Loucy (cell line): Measurements from ENCODE around the gene HELB.

ENCODE experiments used
- H2AFZ ChIP-seq: fragments of 200-600 bp; sonication (generic); 2 replicates; pipeline ENCODE4 v1.6.0; 2016; ENCODE audit warnings: antibody characterized with exemption, mild to moderate bottlenecking, low read length, moderate library complexity
- H3F3A ChIP-seq: fragments of 200-600 bp; 2 replicates; pipeline ENCODE4 v1.6.0; 2016; ENCODE audit warnings: antibody characterized with exemption, low read depth, mild to moderate bottlenecking
- H3K27me3 ChIP-seq: fragments of 200-600 bp; sonication (generic); 2 replicates; pipeline ENCODE4 v1.6.1; 2014; ENCODE audit warnings: low read length, mild to moderate bottlenecking; ENCODE audit not compliant: insufficient read depth, poor library complexity, severe bottlenecking
- H3K36me3 ChIP-seq: fragments of 200-600 bp; sonication (generic); 2 replicates; pipeline ENCODE4 v1.6.1; 2016; ENCODE audit warnings: low read length; ENCODE audit not compliant: insufficient read depth
- H3K4me1 ChIP-seq: fragments of 200-600 bp; sonication (generic); 2 replicates; pipeline ENCODE4 v1.5.1; 2014; ENCODE audit warnings: low read length, mild to moderate bottlenecking; ENCODE audit not compliant: insufficient read depth, poor library complexity, severe bottlenecking
- H3K4me2 ChIP-seq: fragments of 200-600 bp; sonication (generic); 2 replicates; pipeline ENCODE4 v1.6.0; 2014; ENCODE audit warnings: antibody characterized with exemption, low read length, low read depth, mild to moderate bottlenecking; ENCODE audit not compliant: poor library complexity, severe bottlenecking
- H3K4me3 ChIP-seq: fragments of 200-600 bp; sonication (generic); 2 replicates; pipeline ENCODE4 v1.5.1; 2014; ENCODE audit warnings: low read length, mild to moderate bottlenecking, mixed read lengths; ENCODE audit not compliant: poor library complexity, severe bottlenecking
- H3K79me2 ChIP-seq: fragments of 200-600 bp; sonication (generic); 2 replicates; pipeline ENCODE4 v1.6.1; 2014; ENCODE audit warnings: low read length; ENCODE audit not compliant: insufficient read depth
- H3K9ac ChIP-seq: fragments of 200-600 bp; sonication (generic); 2 replicates; pipeline ENCODE4 v1.6.0; 2014; ENCODE audit warnings: mild to moderate bottlenecking, low read depth, low read length, moderate library complexity; ENCODE audit not compliant: poor library complexity, severe bottlenecking
- H3K9me2 ChIP-seq: fragments of 200-600 bp; sonication (generic); replicated peaks from 2 replicates; pipeline ENCODE4 v1.6.1; 2016; ENCODE audit warnings: low read depth, low read length, mixed read lengths
- H3K9me3 ChIP-seq: fragments of 200-600 bp; sonication (generic); 2 replicates; pipeline ENCODE4 v1.6.1; 2014; ENCODE audit warnings: mild to moderate bottlenecking, antibody characterized with exemption, low read length, low read depth; ENCODE audit not compliant: insufficient read depth
- H4K20me1 ChIP-seq: fragments of 200-600 bp; sonication (generic); 2 replicates; pipeline ENCODE4 v1.6.0; 2014; ENCODE audit warnings: antibody characterized with exemption, low read length, mild to moderate bottlenecking; ENCODE audit not compliant: insufficient read depth, poor library complexity, severe bottlenecking
- CTCF ChIP-seq: fragments of 200-600 bp; sonication (generic); conservative IDR thresholded peaks from 2 replicates; pipeline ENCODE4 v1.5.1; 2014; ENCODE audit warnings: mild to moderate bottlenecking, antibody characterized with exemption, low read length
- EZH2phosphoT487 ChIP-seq: fragments of 200-600 bp; IDR thresholded peaks from 2 replicates; pipeline ENCODE4 v1.6.1; 2018; ENCODE audit warnings: antibody characterized with exemption, mild to moderate bottlenecking, moderate library complexity, borderline replicate concordance

The HELB gene

GRCh38 chr12:66309606-66310005 is 7.3 kb downstream of the HELB start:
- Histone ChIP-seq H2AFZ (no peak overlapping the region), H3K79me2 (peaks cover 29% of the 10 kb centered on the region; the same call in 1 of the 2 replicates), H3K4me1 (peaks cover 54% of the 10 kb centered on the region), H3F3A (no peaks in the 10 kb centered on the region), H3K27me3 (no peaks in the 10 kb centered on the region), H3K9ac (no peak overlapping the region), H3K36me3 (no peaks in the 10 kb centered on the region), H3K9me2 (no peaks in the 10 kb centered on the region), H3K4me2 (no peak overlapping the region), H3K4me3 (no peak overlapping the region), H4K20me1 (peaks cover 11% of the 10 kb centered on the region), H3K9me3 (no peaks in the 10 kb centered on the region)
- TF ChIP-seq EZH2phosphoT487 (no peak), CTCF (no peak)

- no peaks in the 10 kb centered on the region for H3K9me3 ChIP-seq
- TF ChIP-seq CTCF (no peak), EZH2phosphoT487 (no peak)
- peaks cover 43% of the 10 kb centered on the region for H3K4me1 ChIP-seq
- peak overlapping the region; percentile 2 for H3K4me3 ChIP-seq
- no peak overlapping the region for H2AFZ ChIP-seq
- H3F3A ChIP-seq: no peaks in the 10 kb centered on the region
- H3K79me2 ChIP-seq: peaks cover 23% of the 10 kb centered on the region
- peaks cover 19% of the 10 kb centered on the region for H4K20me1 ChIP-seq
- H3K9me2 ChIP-seq: no peaks in the 10 kb centered on the region
- no peaks in the 10 kb centered on the region for H3K27me3 ChIP-seq
- peak overlapping the region; percentile 56 for H3K4me2 ChIP-seq
- peaks cover under 1% of the 10 kb centered on the region; the same call in 1 of the 2 replicates for H3K36me3 ChIP-seq
- H3K9ac ChIP-seq: no peak overlapping the region
These were observed 9.9 kb downstream of the HELB start for GRCh38 chr12:66312189-66312588.

GRCh38 chr12:66314278-66314677 is 12.0 kb downstream of the HELB start:
- Histone ChIP-seq H3F3A (no peaks in the 10 kb centered on the region), H3K4me1 (peaks cover 48% of the 10 kb centered on the region), H4K20me1 (peaks cover 19% of the 10 kb centered on the region), H3K27me3 (no peaks in the 10 kb centered on the region), H2AFZ (no peak overlapping the region), H3K9me3 (no peaks in the 10 kb centered on the region), H3K9me2 (no peaks in the 10 kb centered on the region), H3K79me2 (peaks cover 23% of the 10 kb centered on the region), H3K4me3 (peak overlapping the region; percentile 44), H3K4me2 (peak overlapping the region; percentile 56), H3K36me3 (peaks cover 10% of the 10 kb centered on the region; the same call in 1 of the 2 replicates), H3K9ac (no peak overlapping the region)
- TF ChIP-seq CTCF (no peak), EZH2phosphoT487 (no peak)
